Neural progenitor cell (in vitro differentiated cells): ENCODE data around the gene CAVIN2. TPM values are rescaled to one million over a fixed set of nuclear protein-coding genes. Genes with fewer than 3 reads are reported as not detected.

Source experiments
- DNase-seq: peaks from one replicate; pipeline ENCODE4 v3.0.0-alpha.2; 2016; ENCODE audit warnings: low spot score
- H2AFZ ChIP-seq: fragments of 200-600 bp; sonication (generic); replicated peaks from 2 replicates; pipeline ENCODE4 v1.6.1; 2016; ENCODE audit warnings: antibody characterized with exemption
- H3F3A ChIP-seq: fragments of 200-600 bp; sonication (generic); 2 replicates; pipeline ENCODE4 v1.6.1; 2016; ENCODE audit warnings: antibody characterized with exemption, low read depth
- H3K27ac ChIP-seq: fragments of 200-600 bp; sonication (generic); 2 replicates; pipeline ENCODE4 v1.5.1; 2016; ENCODE audit warnings: mild to moderate bottlenecking
- H3K27me3 ChIP-seq: fragments of 200-600 bp; sonication (generic); 2 replicates; pipeline ENCODE4 v1.6.1; 2016; ENCODE audit warnings: mild to moderate bottlenecking, moderate library complexity
- H3K36me3 ChIP-seq: fragments of 200-600 bp; sonication (generic); 2 replicates; pipeline ENCODE4 v1.5.1; 2016
- H3K4me1 ChIP-seq: fragments of 200-600 bp; sonication (generic); 2 replicates; pipeline ENCODE4 v1.6.1; 2016; ENCODE audit warnings: mixed run types
- H3K4me2 ChIP-seq: fragments of 200-600 bp; sonication (generic); 2 replicates; pipeline ENCODE4 v1.6.1; 2016
- H3K4me3 ChIP-seq: fragments of 200-600 bp; sonication (generic); 2 replicates; pipeline ENCODE4 v1.5.1; 2016
- H3K79me2 ChIP-seq: fragments of 200-600 bp; sonication (generic); 2 replicates; pipeline ENCODE4 v1.6.1; 2016; ENCODE audit warnings: low read depth
- H3K9ac ChIP-seq: fragments of 200-600 bp; sonication (generic); 2 replicates; pipeline ENCODE4 v1.6.1; 2016
- H3K9me3 ChIP-seq: fragments of 200-600 bp; sonication (generic); 2 replicates; pipeline ENCODE4 v1.5.1; 2016; ENCODE audit warnings: low read depth
- H4K20me1 ChIP-seq: fragments of 200-600 bp; sonication (generic); 2 replicates; pipeline ENCODE4 v1.6.1; 2016; ENCODE audit warnings: low read depth
- H3K27ac Mint-ChIP-seq: 3 replicates; pipeline ENCODE4 v1.8.0; 2021; ENCODE audit warnings: mixed read lengths
- H3K27me3 Mint-ChIP-seq: 2 replicates; pipeline ENCODE4 v1.8.0; 2022; ENCODE audit warnings: low read depth, mild to moderate bottlenecking, inconsistent platforms, moderate library complexity, mixed read lengths; ENCODE audit not compliant: insufficient read depth
- H3K36me3 Mint-ChIP-seq: 3 replicates; pipeline ENCODE4 v1.8.0; 2021; ENCODE audit warnings: mixed read lengths
- H3K4me1 Mint-ChIP-seq: 3 replicates; pipeline ENCODE4 v1.8.0; 2021; ENCODE audit warnings: mixed read lengths
- H3K4me3 Mint-ChIP-seq: 3 replicates; pipeline ENCODE4 v1.8.0; 2021; ENCODE audit warnings: mild to moderate bottlenecking, moderate library complexity, mixed read lengths
- H3K9me3 Mint-ChIP-seq: 3 replicates; pipeline ENCODE4 v1.8.0; 2020; ENCODE audit warnings: mixed read lengths
- EZH2 ChIP-seq: fragments of 200-600 bp; sonication (generic); IDR thresholded peaks from 2 replicates; pipeline ENCODE4 v1.6.1; 2017; ENCODE audit warnings: antibody characterized with exemption, mild to moderate bottlenecking, moderate library complexity
- EZH2phosphoT487 ChIP-seq: fragments of 200-600 bp; sonication (generic); IDR thresholded peaks from 2 replicates; pipeline ENCODE4 v1.6.1; 2017; ENCODE audit warnings: antibody characterized with exemption
- total RNA-seq: library from RNA; depleted of rRNA; stranded (reverse); fragments of >200 nt; gene quantifications from 2 replicates; pipeline ENCODE4 v1.2.3, GENCODE V29; 2015; ENCODE audit warnings: low replicate concordance
- TF ChIP-seq, protein P1 (sequence below): fragments of 200-600 bp; sonication (generic); IDR thresholded peaks from 2 replicates; pipeline ENCODE4 v1.5.1; 2017; ENCODE audit warnings: antibody characterized with exemption, mild to moderate bottlenecking

The CAVIN2 gene
- total RNA-seq, 1 donor from 2014 or later: not detected

GRCh38 chr2:191818133-191818532 lies 28.8 kb downstream of the CAVIN2 start:
- H3K4me1 ChIP-seq: no peaks in the 10 kb centered on the region
- Mint-ChIP-seq H3K4me1 (peaks cover 3% of the 10 kb centered on the region), H3K4me3 (no peak overlapping the region), H3K27ac (no peak overlapping the region), H3K27me3 (no peaks in the 10 kb centered on the region), H3K9me3 (no peaks in the 10 kb centered on the region), H3K36me3 (no peaks in the 10 kb centered on the region)
- DNase-seq: no peak
- H2AFZ ChIP-seq: no peak overlapping the region
- no peaks in the 10 kb centered on the region for H3K27me3 ChIP-seq
- H3K9me3 ChIP-seq: no peaks in the 10 kb centered on the region
- H3K27ac ChIP-seq: no peak overlapping the region
- H3K4me2 ChIP-seq: no peak overlapping the region
- H3K9ac ChIP-seq: no peak overlapping the region
- H4K20me1 ChIP-seq: no peaks in the 10 kb centered on the region
- H3K4me3 ChIP-seq: no peak overlapping the region
- H3F3A ChIP-seq: no peaks in the 10 kb centered on the region
- H3K79me2 ChIP-seq: no peaks in the 10 kb centered on the region
- H3K36me3 ChIP-seq: no peaks in the 10 kb centered on the region
- TF ChIP-seq, protein P1, sequence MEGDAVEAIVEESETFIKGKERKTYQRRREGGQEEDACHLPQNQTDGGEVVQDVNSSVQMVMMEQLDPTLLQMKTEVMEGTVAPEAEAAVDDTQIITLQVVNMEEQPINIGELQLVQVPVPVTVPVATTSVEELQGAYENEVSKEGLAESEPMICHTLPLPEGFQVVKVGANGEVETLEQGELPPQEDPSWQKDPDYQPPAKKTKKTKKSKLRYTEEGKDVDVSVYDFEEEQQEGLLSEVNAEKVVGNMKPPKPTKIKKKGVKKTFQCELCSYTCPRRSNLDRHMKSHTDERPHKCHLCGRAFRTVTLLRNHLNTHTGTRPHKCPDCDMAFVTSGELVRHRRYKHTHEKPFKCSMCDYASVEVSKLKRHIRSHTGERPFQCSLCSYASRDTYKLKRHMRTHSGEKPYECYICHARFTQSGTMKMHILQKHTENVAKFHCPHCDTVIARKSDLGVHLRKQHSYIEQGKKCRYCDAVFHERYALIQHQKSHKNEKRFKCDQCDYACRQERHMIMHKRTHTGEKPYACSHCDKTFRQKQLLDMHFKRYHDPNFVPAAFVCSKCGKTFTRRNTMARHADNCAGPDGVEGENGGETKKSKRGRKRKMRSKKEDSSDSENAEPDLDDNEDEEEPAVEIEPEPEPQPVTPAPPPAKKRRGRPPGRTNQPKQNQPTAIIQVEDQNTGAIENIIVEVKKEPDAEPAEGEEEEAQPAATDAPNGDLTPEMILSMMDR: no peak
- TF ChIP-seq EZH2 (no peak), EZH2phosphoT487 (no peak)

DNA sequence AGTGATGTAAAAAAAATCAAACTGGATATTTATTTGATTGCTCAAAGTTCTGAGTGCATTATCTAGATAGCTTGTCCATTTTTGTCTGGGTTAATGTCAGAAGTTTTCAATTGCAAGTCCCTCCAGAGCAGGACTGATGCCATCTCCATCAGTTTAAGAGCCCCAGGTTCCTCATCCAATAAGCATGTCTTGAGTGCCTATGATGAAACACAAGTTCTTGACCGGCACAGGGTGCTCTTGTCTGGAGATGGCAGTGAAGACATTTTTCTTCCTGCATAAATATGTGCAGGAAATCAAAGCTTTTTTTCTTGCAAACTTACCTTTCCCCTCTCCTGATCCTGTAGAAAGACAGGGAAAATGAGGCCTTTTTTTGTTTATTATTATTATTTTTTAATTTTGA lies 31.9 kb downstream of the CAVIN2 start:
- no peaks in the 10 kb centered on the region for H3K36me3 Mint-ChIP-seq

GRCh38 chr2:191813943-191814342 lies 32.9 kb downstream of the CAVIN2 start:
- no peak overlapping the region for H3K27ac ChIP-seq
- TF ChIP-seq, protein P1: no peak
- TF ChIP-seq EZH2 (no peak), EZH2phosphoT487 (no peak)

More for the DNA sequence above, 31.9 kb downstream of the CAVIN2 start:
- no peak overlapping the region for H3K27ac ChIP-seq
- no peaks in the 10 kb centered on the region for H3K27me3 ChIP-seq
- no peak overlapping the region for H3K4me2 ChIP-seq
- no peaks in the 10 kb centered on the region for H3K79me2 ChIP-seq
- Mint-ChIP-seq H3K4me1 (peaks cover 3% of the 10 kb centered on the region), H3K4me3 (no peak overlapping the region), H3K27ac (no peak overlapping the region), H3K27me3 (no peaks in the 10 kb centered on the region), H3K9me3 (no peaks in the 10 kb centered on the region)
- no peak overlapping the region for H3K9ac ChIP-seq
- H3K36me3 ChIP-seq: no peaks in the 10 kb centered on the region
- TF ChIP-seq EZH2 (no peak), EZH2phosphoT487 (no peak)
- TF ChIP-seq, protein P1: no peak
- H4K20me1 ChIP-seq: no peaks in the 10 kb centered on the region
- no peaks in the 10 kb centered on the region for H3K9me3 ChIP-seq
- DNase-seq: no peak
- no peak overlapping the region for H3K4me3 ChIP-seq
- no peaks in the 10 kb centered on the region for H3F3A ChIP-seq
- H2AFZ ChIP-seq: no peak overlapping the region
- H3K4me1 ChIP-seq: no peaks in the 10 kb centered on the region

More at GRCh38 chr2:191813943-191814342, 32.9 kb downstream of the CAVIN2 start:
- Mint-ChIP-seq H3K9me3 (peaks cover 2% of the 10 kb centered on the region), H3K27me3 (no peaks in the 10 kb centered on the region), H3K27ac (no peak overlapping the region), H3K4me3 (no peak overlapping the region), H3K4me1 (peaks cover 3% of the 10 kb centered on the region), H3K36me3 (no peaks in the 10 kb centered on the region)
- H3K36me3 ChIP-seq: no peaks in the 10 kb centered on the region
- H3F3A ChIP-seq: no peaks in the 10 kb centered on the region
- DNase-seq: no peak
- H3K27me3 ChIP-seq: no peaks in the 10 kb centered on the region
- H4K20me1 ChIP-seq: no peaks in the 10 kb centered on the region
- H3K79me2 ChIP-seq: no peaks in the 10 kb centered on the region
- H3K9me3 ChIP-seq: no peaks in the 10 kb centered on the region
- H3K4me3 ChIP-seq: no peak overlapping the region
- H3K4me1 ChIP-seq: no peaks in the 10 kb centered on the region
- H3K4me2 ChIP-seq: no peak overlapping the region
- no peak overlapping the region for H3K9ac ChIP-seq
- no peak overlapping the region for H2AFZ ChIP-seq
